ENCODE results near the gene PDIA3. TPM values are rescaled to one million over a fixed set of nuclear protein-coding genes. Genes with fewer than 3 reads are reported as not detected.
"Not testable (repeated sequence)": the region's sequence is repeated elsewhere in the genome, so short reads cannot be mapped to it uniquely, and the experiment has no call there.

The PDIA3 gene
- polyA plus RNA-seq, 1 experiment: 326 TPM

DNA sequence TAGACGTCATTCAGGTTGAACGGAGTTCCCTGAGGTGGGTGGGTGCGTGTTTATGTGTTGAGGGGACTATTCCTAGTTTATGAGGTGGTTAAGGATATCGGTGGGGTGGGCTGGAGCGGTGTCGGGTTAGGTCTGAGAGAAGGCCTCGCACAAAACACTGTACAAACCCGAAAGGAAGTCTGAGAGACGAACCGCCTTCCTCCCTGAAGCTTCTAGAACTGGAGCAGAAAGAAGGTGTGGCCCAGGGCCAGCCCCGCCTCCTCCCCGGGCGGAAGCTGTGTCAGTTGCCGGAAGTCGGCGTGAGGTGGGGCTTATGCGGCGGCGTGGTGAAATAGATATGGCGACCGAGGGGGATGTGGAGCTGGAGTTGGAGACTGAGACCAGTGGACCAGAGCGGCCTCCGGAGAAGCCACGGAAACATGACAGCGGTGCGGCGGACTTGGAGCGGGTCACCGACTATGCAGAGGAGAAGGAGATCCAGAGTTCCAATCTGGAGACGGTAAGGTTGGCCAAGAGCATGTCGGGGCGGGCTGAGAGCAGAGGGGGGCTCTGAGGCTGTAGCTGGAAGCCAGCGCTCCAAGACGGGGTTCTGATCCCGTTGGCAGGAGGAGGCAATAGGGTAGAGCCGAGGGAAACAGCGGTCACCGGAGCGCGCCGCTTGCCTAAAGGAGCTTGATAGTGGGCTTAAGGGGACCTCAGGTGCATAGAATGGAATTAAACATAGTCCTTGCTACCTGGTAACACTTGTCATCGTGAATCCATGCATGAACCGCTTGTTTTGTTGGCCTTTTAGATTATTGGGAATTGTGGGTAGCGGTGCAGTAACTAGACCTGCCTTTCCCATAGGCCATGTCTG lies 54.3 kb downstream of the PDIA3 start, which contains the start of gene HYPK:
Gene HYPK (plus strand): TSS at position 314 of the 856 bp plus-strand sequence. CDS start 24 bp downstream, at position 338.
- ChIA-PET CTCF (interaction anchor here (0.5 kb wide), 1 partner anchor 777 kb away, joined by 7 read pairs; no protein-coding TSS in a partner anchor), POLR2A (interaction anchor here (0.6 to 2.0 kb wide), 7 partner anchors 9 to 736 kb away, joined by 3 to 18 read pairs (median 7); partner anchors contain the start of genes EIF3J, ELL3 and MFAP1)
- Histone ChIP-seq H3K27me3 (ENCODE audit: control insufficient read depth, insufficient read depth, low read length) (no peaks in the 10 kb centered on the region), H3K4me3 (ENCODE audit: low read depth, low read length) (peak within 1 kb of the TSS; percentile 97), H3K27ac (ENCODE audit: low read depth, low read length) (peak within 1 kb of the TSS; percentile 57), H3K9me3 (ENCODE audit: control insufficient read depth, insufficient read depth, low read length) (peaks cover 3% of the 10 kb centered on the region; the same call in 1 of the 2 replicates)
- peak; percentile 64 for DNase-seq (ENCODE audit: low read depth, low spot score)
- TF ChIP-seq, protein P1, sequence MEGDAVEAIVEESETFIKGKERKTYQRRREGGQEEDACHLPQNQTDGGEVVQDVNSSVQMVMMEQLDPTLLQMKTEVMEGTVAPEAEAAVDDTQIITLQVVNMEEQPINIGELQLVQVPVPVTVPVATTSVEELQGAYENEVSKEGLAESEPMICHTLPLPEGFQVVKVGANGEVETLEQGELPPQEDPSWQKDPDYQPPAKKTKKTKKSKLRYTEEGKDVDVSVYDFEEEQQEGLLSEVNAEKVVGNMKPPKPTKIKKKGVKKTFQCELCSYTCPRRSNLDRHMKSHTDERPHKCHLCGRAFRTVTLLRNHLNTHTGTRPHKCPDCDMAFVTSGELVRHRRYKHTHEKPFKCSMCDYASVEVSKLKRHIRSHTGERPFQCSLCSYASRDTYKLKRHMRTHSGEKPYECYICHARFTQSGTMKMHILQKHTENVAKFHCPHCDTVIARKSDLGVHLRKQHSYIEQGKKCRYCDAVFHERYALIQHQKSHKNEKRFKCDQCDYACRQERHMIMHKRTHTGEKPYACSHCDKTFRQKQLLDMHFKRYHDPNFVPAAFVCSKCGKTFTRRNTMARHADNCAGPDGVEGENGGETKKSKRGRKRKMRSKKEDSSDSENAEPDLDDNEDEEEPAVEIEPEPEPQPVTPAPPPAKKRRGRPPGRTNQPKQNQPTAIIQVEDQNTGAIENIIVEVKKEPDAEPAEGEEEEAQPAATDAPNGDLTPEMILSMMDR (IDR thresholded peaks at IDR 0.05; ENCODE audit: low read depth, low read length): no peak

DNA sequence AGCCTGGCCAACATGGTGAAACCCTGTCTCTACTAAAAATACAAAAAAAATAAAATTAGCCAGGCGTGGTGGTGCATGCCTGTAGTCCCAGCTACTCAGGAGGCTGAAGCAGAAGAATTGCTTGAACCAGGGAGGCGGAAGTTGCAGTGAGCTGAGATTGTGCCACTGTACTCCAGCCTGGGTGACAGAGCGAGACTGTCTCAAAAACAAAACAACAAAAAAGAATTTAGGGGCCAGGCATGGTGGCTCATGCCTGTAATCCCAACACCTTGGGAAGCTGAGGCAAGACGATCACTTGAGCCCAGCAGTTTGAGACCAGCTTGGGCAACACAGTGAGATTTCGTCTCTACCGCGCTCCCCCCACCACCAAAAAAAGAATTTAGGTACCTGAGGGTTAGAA lies 56.4 kb downstream of the PDIA3 start:
- CTCF ChIA-PET; H3K9me3 ChIP-seq (ENCODE audit: control insufficient read depth, insufficient read depth, low read length); POLR2A ChIA-PET: not testable (repeated sequence)

DNA sequence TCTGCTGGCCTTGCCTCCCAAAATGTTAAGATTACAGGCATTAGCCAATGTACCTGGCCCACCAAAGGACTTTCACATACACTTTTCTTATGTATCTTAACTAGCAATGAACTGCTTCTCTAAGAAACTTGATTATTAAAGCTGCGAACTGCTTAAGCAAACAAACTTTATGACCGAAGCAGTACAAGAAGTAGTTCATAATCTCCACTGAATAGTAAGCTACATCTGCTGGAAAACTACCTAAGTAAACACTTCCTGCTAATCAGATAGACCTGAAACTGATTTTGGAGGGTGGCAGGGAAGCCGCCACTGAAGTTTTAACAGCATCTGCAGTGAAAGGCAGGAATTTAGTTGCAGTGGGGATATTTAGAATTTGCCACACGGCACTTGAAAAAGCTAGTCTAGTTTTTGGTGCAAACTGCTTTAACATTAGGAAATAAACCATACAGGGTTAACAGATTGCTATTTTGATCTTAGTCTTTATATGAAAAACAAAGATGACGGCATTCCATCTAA lies 62.3 kb downstream of the PDIA3 start:
- Histone ChIP-seq H3K27ac (ENCODE audit: low read depth, low read length) (no peak overlapping the region), H3K9me3 (ENCODE audit: control insufficient read depth, insufficient read depth, low read length) (no peaks in the 10 kb centered on the region), H3K4me3 (ENCODE audit: low read depth, low read length) (no peak overlapping the region), H3K27me3 (ENCODE audit: control insufficient read depth, insufficient read depth, low read length) (no peaks in the 10 kb centered on the region)
- ChIA-PET CTCF (no interaction called here), POLR2A (no interaction called here)
- TF ChIP-seq, protein P1 (IDR thresholded peaks at IDR 0.05; ENCODE audit: low read depth, low read length): no peak
- no peak for DNase-seq (ENCODE audit: low read depth, low spot score)

More for the DNA sequence above, 56.4 kb downstream of the PDIA3 start:
- H3K27ac ChIP-seq (ENCODE audit: low read depth, low read length); DNase-seq (ENCODE audit: low read depth, low spot score); H3K4me3 ChIP-seq (ENCODE audit: low read depth, low read length); H3K27me3 ChIP-seq (ENCODE audit: control insufficient read depth, insufficient read depth, low read length): not testable (repeated sequence)

DNA sequence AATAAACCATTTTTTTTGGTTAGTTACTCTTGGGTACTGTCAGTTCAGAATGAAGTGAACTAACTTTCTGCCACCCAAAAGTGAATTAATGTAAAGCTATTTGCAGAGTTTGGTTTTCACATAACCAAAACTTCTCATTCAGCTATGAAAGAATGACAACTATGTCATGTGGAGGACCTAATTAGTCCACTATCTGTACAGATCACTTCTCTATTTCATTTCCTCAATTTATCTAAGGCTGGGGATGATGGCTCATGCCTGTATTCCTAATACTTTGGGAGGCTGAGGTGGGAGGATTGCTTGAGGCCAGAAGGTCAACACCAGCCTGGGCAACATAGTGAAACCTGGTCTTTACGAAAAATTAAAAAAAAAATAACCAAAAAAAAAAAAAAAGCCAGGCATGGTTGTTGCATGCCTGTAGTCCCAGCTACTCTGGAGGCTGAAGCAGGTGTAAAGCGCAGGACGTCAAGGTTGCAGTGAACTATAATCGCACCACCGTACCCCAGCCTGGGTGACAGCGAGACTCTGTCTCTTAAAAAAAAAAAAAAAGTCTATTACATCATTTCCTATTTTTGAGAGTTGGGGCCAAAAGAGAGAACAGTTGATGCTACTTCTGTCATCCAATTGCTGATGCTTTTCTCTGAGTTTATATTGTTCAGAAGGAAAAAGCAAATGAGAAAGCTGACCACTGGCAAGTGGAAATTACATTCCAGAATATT lies 62.9 kb downstream of the PDIA3 start:
- no peaks in the 10 kb centered on the region for H3K27me3 ChIP-seq (ENCODE audit: control insufficient read depth, insufficient read depth, low read length)
- ChIA-PET CTCF (interaction anchor here (0.6 kb wide), 1 partner anchor 105 kb away, joined by 6 read pairs; no protein-coding TSS in a partner anchor), POLR2A (interaction anchor here (0.7 kb wide), 1 partner anchor 12 kb away, joined by 4 read pairs; no protein-coding TSS in a partner anchor)
- no peaks in the 10 kb centered on the region for H3K9me3 ChIP-seq (ENCODE audit: control insufficient read depth, insufficient read depth, low read length)
- TF ChIP-seq, protein P1 (IDR thresholded peaks at IDR 0.05; ENCODE audit: low read depth, low read length): no peak
- H3K27ac ChIP-seq (ENCODE audit: low read depth, low read length): no peak overlapping the region
- H3K4me3 ChIP-seq (ENCODE audit: low read depth, low read length): no peak overlapping the region
- DNase-seq (ENCODE audit: low read depth, low spot score): no peak

DNA sequence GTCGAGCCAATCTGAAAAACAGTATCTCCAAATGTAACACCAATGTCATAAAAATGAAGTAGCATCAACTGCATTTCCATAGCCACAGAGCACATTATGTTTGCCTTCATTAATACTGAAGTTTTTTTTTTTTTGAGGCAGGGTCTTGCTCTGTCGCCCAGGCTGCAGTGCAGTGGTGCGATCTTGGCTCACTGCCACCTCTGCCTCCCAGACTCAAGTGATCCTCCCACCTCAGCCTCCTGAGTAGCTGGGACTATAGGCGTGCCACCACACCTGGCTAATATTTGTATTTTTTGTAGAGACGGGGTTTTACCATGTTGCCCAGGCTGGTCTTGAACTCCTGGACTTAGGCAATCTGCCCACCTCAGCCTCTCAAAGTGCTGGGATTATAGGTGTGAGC lies 68.8 kb downstream of the PDIA3 start:
- not testable (repeated sequence) for H3K27me3 ChIP-seq (ENCODE audit: control insufficient read depth, insufficient read depth, low read length)

More for the DNA sequence above, 68.8 kb downstream of the PDIA3 start:
- CTCF ChIA-PET: interaction anchor here (1.0 kb wide), 1 partner anchor 38 kb away, joined by 3 read pairs; the partner anchor contains the start of gene ELL3
- not testable (repeated sequence) for H3K4me3 ChIP-seq (ENCODE audit: low read depth, low read length); H3K27ac ChIP-seq (ENCODE audit: low read depth, low read length); DNase-seq (ENCODE audit: low read depth, low spot score); H3K9me3 ChIP-seq (ENCODE audit: control insufficient read depth, insufficient read depth, low read length)
- POLR2A ChIA-PET: interaction anchor here (1.2 kb wide), 1 partner anchor 15 kb away, joined by 3 read pairs; the partner anchor contains the start of genes HYPK and SERINC4

Data from AG04450 (cell line).